GM19463 (cell line): ENCODE data around the gene ZNF641.
"Not testable (repeated sequence)": the region's sequence is repeated elsewhere in the genome, so short reads cannot be mapped to it uniquely, and the experiment has no call there.

Experiments
- ATAC-seq: cut with Tn5 transposase; IDR thresholded peaks from one replicate; pipeline ENCODE4 v1.9.1; 2021; ENCODE audit warnings: mild to moderate bottlenecking, moderate library complexity; ENCODE audit not compliant: unreplicated experiment

Gene ZNF641

GRCh38 chr12:48336061-48336460 lies 14.7 kb downstream of the ZNF641 start:
- no peak for ATAC-seq

DNA sequence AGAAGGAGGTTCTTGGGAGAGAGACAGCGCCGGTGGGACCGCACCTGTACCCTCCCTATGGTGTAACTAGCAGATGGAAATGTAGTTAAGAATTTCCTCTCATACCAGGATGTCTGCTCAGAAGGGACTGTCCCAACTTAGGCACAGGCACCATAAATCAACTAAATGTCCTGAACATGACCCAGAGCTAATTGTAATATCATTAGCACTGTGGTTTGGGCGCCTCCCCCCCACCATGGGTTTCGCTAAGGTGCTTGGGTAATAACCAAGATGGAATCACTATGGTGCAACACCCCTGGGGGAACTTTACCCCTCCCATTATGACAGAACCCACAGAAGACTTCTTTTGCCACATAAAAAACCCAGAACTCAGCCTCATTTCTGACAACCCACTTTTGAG lies 15.9 kb downstream of the ZNF641 start:
- no peak for ATAC-seq

- ATAC-seq = not testable (repeated sequence)
Measured at GRCh38 chr12:48333680-48334079, 17.0 kb downstream of the ZNF641 start.

GRCh38 chr12:48331399-48331798 lies 19.3 kb downstream of the ZNF641 start:
- no peak for ATAC-seq

- no peak for ATAC-seq
Measured at GRCh38 chr12:48329199-48329939, 21.4 kb downstream of the ZNF641 start.

GRCh38 chr12:48316491-48316890 lies 34.2 kb downstream of the ZNF641 start:
- no peak for ATAC-seq

- ATAC-seq = no peak
Measured at GRCh38 chr12:48311313-48311712, 39.4 kb downstream of the ZNF641 start.

GRCh38 chr12:48307269-48307668 lies 43.5 kb downstream of the ZNF641 start:
- ATAC-seq = no peak

DNA sequence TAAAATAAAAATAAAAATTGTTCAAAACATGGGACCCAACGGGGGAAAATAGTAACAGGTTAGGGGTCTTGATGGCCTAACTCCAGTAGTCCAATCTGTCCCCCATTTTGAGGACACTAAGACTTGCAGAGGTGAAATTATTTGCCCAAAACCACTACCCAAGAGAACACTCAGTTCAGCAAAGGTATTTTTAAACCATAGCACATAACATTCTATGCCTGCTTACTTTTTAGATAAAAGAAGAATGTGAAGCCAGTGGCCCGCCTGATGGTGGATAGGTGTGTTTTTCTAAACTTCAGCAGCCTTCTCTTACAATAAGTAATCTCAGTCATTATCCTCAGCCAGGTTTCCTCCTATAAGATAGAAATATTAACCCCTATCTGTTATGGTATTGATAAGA lies 45.5 kb downstream of the ZNF641 start:
- ATAC-seq = no peak

DNA sequence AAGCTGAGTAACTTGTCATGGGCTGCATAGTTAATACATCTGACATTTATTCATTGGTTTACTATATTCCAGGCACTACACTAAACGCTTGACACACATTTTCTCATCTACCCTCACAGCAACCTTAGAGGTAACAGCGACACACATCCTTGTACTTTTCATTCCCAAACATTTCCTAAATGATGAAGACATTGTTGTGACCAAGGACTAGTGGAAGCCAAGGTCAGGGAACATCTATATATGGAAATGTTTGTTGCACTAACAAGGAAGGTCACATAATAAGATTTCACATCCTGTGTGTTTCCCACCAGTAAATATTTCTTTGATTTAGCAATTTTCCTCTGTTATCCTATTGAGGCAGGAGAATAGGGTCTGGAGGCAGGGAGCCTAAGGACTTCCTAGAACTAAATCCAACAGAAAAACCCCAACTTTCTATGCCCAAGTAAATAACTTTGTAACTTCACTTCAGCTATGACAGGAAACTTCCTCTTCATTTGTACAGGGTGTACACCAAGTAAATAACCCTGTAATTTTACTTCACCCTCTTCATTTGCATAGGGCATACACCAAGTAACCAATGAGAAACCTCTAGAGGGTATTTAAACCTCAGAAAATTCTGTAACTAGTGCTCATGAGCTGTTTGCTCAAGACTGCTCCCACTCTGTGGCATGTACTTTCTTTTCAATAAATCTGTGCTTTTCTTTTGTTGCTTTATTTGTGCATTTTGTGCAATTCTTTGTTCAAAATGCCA lies 48.4 kb downstream of the ZNF641 start:
- ATAC-seq = no peak

DNA sequence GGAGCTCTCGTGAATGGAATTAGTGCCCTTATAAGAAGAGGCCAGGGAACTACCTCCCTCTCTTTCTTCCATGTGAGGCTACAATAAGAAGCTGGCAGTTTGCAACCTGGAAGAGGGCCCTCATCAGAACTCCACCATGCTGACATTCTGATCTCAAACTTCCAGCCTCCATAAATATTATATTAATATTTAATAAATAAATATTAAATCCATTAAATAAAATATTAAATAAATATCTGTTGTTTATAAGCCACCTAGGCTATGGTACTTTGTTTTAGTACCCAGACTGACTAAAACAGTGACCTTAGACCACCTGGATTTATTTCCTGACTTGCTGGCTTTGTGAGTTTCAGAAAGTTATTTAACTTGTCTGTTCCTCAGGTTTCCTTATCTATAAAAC lies 49.9 kb downstream of the ZNF641 start:
- ATAC-seq = no peak

DNA sequence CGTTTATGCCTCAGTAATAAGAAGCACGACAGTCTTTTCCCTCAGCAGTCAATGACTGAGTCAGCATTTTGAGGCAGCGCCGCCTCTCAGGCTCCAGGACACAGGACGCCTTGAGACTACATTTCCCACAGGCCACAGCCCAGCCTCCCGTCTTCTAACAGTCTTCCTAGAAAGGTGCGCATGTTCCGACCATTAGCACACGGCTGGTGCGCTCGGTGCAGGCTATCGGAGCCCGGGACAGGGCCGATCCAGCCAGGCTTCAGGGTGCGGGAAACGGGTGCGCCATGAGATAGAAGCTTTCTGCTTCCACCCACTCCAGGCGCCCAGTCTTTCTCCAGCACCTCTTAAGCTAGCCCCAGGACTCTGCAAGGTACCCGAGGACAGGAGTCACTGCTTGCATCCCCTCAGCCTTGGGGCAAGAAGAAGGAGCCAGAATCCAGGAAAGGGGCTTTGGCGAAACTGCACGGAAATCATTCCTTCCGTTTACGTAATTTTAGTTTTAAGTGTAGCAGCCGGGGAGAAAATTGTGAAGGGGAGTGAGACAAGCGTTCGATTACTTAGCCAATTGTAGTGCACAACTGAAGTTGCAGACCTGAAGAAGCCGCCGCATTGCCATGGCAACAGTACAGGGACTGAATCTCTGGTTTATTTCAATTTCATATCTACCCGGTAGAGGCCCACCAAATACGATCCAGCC lies 54.0 kb downstream of the ZNF641 start:
- ATAC-seq = no peak

DNA sequence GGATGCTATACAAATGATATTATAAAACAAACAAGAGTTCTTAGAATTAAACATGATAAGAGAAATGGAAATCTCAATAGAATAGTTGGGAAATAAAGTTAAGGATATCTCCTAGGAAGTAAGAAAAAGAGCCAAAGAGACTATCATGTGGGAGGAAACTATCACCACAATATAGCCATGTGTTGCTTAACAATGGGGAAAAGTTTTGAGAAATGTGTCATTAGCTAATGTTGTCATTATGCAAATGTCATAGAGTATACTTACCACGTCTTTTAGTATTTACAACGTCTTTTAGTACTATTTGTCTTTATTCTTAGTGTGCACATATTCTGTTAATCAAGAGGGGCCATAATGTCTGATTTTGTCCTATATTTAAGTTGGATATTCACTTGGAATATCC lies 58.7 kb downstream of the ZNF641 start:
- no peak for ATAC-seq

- no peak for ATAC-seq
Measured at GRCh38 chr12:48291511-48291910, 59.2 kb downstream of the ZNF641 start.

DNA sequence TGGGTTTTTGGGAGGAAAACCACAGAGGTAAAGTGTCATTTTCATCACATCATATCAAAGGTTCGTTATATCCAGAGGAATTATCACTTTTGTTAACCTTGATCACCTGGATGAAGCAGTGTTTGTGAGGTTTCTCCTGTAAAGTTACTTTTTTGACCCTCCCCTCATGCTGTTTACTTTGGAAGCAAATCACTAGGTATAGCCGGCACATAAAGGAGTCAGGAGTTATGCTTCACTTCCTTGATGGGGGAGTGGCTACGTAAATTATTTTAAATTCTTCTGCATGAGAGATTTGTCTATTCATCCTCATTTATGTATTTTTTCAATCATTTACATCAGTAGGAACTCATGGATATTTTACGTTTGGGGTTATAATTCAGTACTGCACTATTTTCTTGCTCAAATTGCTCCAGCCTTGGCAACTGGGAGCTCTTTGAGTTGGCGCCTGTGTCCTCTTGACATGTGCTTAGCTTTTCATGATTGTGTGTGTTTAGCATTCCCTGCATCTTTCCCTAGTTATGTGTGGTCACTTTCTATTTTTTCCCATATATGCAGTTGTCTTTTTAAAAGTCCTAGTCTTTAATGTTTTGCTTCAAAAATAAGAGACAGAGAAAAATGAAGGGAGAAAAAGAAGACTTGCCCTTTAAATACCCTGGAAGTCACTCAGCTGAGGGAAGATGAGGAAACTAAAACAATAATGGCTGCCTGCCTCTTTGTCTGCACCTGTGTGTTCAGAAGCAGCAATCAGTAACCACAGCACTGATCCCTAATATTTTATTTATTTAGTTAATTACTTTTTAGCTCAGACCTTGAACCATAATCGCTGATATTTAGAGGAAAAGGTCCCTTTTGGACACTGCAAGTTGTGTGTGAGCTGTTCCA lies 62.1 kb downstream of the ZNF641 start:
- ATAC-seq = no peak
